ENCODE measurements around the gene PI4KB. TPM values are rescaled to one million over a fixed set of nuclear protein-coding genes. Genes with fewer than 3 reads are reported as not detected.

Gene PI4KB
- total and polyA plus RNA-seq, 2 of the 13 experiments (the other 11 are each of a cell fraction or from before 2014, with no cell fraction given) = 19.5 to 29.3 TPM

DNA sequence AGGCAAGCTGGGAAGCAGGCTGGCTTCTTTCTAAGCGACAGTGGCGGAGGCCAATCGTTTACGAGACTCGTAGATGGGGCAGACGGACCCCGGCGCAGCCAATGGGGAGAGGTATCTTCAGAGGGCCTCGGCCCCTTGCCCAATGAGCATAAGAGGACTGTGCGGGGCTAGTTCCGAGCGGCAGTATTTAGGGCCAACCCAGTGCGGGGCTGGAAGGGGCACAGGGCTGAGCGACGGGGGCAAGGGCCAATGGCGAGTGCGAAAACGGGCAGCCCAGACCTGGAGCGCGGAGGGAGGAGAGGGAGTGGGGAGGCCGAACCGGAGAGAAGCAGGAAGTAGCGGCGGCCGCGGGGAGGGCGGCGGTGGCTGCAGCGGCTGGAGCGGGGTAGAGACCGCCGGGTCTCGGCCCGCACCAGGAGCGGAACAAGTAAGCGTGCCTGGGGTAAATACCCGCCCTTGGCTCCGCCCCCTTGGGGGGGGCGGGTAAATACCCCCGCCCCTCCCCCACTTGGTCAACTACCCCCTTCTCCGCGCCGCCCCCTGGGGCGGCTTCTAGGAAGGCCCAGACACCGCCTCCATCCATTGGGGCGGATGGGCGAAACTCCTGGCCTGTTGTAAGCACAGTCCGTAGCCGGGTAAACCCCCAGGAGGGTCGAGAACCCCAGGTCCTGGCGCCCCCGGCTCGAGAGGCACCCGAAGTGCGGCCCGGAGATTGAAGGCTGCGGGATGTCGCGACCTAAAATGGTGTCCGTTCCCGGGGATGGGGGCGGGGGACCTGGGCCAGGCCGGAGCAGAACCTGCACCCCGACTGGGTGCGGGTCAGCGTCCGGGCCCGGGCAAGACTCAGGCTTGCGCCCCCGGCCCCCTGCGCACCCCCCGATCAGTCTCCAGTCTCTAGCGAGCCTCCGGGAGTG is 45.0 kb downstream of the PI4KB start, which contains the start of gene ZNF687 (continued):
- TF ChIP-seq, protein P1, sequence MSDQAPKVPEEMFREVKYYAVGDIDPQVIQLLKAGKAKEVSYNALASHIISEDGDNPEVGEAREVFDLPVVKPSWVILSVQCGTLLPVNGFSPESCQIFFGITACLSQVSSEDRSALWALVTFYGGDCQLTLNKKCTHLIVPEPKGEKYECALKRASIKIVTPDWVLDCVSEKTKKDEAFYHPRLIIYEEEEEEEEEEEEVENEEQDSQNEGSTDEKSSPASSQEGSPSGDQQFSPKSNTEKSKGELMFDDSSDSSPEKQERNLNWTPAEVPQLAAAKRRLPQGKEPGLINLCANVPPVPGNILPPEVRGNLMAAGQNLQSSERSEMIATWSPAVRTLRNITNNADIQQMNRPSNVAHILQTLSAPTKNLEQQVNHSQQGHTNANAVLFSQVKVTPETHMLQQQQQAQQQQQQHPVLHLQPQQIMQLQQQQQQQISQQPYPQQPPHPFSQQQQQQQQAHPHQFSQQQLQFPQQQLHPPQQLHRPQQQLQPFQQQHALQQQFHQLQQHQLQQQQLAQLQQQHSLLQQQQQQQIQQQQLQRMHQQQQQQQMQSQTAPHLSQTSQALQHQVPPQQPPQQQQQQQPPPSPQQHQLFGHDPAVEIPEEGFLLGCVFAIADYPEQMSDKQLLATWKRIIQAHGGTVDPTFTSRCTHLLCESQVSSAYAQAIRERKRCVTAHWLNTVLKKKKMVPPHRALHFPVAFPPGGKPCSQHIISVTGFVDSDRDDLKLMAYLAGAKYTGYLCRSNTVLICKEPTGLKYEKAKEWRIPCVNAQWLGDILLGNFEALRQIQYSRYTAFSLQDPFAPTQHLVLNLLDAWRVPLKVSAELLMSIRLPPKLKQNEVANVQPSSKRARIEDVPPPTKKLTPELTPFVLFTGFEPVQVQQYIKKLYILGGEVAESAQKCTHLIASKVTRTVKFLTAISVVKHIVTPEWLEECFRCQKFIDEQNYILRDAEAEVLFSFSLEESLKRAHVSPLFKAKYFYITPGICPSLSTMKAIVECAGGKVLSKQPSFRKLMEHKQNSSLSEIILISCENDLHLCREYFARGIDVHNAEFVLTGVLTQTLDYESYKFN (CRISPR knock-in tag; conservative IDR thresholded peaks at IDR 0.05) = peak; percentile 18
- TF ChIP-seq ZNF143 (CRISPR knock-in tag; IDR thresholded peaks at IDR 0.05) (peak; percentile 33; the same call in 1 of the 2 replicates), ATF7-NPFF (CRISPR knock-in tag; IDR thresholded peaks at IDR 0.05; ENCODE audit: low read depth) (peak; percentile 3; the same call in 1 of the 2 replicates), ZNF136 (CRISPR knock-in tag; IDR thresholded peaks at IDR 0.05; ENCODE audit: low read depth) (0 out of 2 replicates have a peak, but pooled peaks have one; percentile 79), ZNF24 (IDR thresholded peaks at IDR 0.05) (no peak), ZFP90 (CRISPR knock-in tag; IDR thresholded peaks at IDR 0.05; ENCODE audit: borderline replicate concordance) (no peak), ZZZ3 (CRISPR knock-in tag; IDR thresholded peaks at IDR 0.05; ENCODE audit: borderline replicate concordance) (0 out of 2 replicates have a peak, but pooled peaks have one; percentile 64), ZNF720 (CRISPR knock-in tag; IDR thresholded peaks at IDR 0.05) (no peak), MED8 (CRISPR knock-in tag; IDR thresholded peaks at IDR 0.05; ENCODE audit: insufficient replicate concordance) (peak; percentile 26), HCFC1 (IDR thresholded peaks at IDR 0.05; ENCODE audit: low read depth, low read length) (no peak), TAF15 (IDR thresholded peaks at IDR 0.05; ENCODE audit: low read depth, low read length, poor library complexity, severe bottlenecking) (peak; percentile 17), KAT8 (CRISPR knock-in tag; IDR thresholded peaks at IDR 0.05) (no peak), SYNCRIP (IDR thresholded peaks at IDR 0.05; ENCODE audit: insufficient read depth, low read depth, low read length) (no peak), NCOR1 (IDR thresholded peaks at IDR 0.05; ENCODE audit: borderline replicate concordance, low read length) (no peak), ZNF660 (CRISPR knock-in tag; IDR thresholded peaks at IDR 0.05; ENCODE audit: borderline replicate concordance, low read depth) (no peak), SRSF9 (IDR thresholded peaks at IDR 0.05; ENCODE audit: borderline replicate concordance, insufficient read depth, low read depth, low read length, poor library complexity, severe bottlenecking) (no peak), ZNF577 (CRISPR knock-in tag; IDR thresholded peaks at IDR 0.05; ENCODE audit: borderline replicate concordance, low read depth) (peak; percentile 75; the same call in 1 of the 2 replicates), SCMH1 (CRISPR knock-in tag; IDR thresholded peaks at IDR 0.05; ENCODE audit: borderline replicate concordance) (no peak), SP2 (CRISPR knock-in tag; IDR thresholded peaks at IDR 0.05) (peak; percentile 100)
- TF ChIP-seq, protein P2, sequence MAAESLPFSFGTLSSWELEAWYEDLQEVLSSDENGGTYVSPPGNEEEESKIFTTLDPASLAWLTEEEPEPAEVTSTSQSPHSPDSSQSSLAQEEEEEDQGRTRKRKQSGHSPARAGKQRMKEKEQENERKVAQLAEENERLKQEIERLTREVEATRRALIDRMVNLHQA (CRISPR knock-in tag; IDR thresholded peaks at IDR 0.05) = no peak
- TF ChIP-seq, protein P3, sequence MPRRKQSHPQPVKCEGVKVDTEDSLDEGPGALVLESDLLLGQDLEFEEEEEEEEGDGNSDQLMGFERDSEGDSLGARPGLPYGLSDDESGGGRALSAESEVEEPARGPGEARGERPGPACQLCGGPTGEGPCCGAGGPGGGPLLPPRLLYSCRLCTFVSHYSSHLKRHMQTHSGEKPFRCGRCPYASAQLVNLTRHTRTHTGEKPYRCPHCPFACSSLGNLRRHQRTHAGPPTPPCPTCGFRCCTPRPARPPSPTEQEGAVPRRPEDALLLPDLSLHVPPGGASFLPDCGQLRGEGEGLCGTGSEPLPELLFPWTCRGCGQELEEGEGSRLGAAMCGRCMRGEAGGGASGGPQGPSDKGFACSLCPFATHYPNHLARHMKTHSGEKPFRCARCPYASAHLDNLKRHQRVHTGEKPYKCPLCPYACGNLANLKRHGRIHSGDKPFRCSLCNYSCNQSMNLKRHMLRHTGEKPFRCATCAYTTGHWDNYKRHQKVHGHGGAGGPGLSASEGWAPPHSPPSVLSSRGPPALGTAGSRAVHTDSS (CRISPR knock-in tag; conservative IDR thresholded peaks at IDR 0.05) = no peak

Data from HepG2 (cell line).